ENCODE results near the gene ADAMTS2. TPM values are rescaled to one million over a fixed set of nuclear protein-coding genes. Genes with fewer than 3 reads are reported as not detected.

The ADAMTS2 gene
- total RNA-seq, 1 donor from 2014 or later: 25.3 TPM

DNA sequence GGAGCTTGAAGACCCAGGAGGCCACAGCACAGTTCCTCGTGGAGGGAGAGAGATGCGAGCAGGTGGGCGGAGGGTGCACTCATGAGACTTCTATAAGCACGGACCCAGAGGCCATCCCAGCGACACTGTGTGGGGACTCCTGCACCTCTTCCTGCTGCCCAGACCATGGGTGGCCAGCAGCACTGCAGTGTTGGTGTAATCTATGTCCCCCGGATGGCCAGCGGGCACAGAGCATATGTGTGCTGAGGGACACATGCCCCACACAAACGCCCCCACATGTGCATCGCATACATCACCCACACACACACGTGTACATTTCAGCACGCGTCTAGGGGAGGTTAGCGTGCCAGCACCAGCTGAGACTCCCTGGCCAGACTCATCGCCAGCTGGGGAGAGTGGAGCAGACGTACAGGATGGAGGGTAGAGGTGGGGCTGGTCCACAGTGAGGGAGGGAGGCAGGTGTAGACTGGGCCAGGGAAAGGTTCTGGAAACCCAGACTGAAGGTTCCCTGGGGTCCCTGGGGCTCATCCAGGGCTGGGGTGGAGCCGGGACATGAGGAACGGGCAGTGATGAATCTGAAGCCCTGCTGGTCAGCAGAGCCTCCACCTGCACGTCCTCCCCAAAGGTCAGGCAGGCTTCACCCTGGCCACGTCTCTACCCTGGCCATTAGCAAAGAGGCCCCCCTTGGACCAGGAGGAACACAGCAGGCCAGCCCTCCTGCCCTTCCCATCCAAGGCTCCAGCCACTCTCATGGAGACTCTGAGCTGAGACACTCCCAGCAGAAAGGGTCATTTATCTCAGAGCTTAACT, 27.6 kb downstream of the ADAMTS2 start:
- DNase-seq (ENCODE audit: low spot score) (peak; percentile 48), ATAC-seq (no peak)
- intact Hi-C loops (cut with DNase I): no loop called here

DNA sequence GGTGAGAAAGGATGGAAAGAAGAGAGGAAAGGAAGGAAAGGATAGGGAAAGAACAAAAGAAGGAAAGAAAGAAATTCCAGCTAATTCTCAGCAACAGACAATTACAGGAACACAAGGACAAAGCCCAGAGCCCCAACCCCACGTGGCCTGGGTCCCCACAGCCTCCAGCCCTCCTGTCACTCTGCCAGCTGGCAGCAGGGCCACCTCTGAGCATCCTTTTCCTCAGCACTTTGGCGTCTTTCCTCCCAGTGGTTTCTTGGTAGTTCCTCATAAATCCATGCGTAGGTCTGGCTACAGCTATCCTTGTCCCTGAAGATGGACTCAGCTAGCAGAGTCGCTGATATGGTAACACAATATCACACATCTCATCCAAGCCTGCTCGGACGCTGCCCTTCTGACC, 28.3 kb downstream of the ADAMTS2 start:
- ATAC-seq: no peak
- peak; percentile 50 for DNase-seq (ENCODE audit: low spot score)

DNA sequence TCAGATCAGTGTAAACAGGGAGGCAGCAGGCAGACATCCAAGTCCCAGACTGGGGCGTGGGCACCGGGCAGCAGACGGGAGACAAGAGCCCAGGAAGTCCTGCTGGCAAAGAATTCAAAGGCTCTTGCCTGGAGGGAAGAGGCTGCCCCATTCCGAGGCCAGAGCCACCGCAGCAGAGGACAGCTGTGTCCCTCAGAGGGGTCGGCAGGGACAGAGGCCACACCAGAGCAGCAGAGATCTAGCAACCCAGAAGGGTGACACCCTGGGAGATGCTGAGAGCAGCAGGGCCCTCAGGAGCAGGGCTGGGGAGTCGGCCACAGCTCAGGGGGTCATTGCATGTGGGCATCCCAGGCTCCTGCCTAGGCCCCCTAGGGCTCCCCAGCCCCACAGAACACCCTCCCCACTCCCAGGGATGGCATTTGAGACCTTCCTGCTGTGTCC, 29.1 kb downstream of the ADAMTS2 start:
- ATAC-seq: no peak

More for the DNA sequence above, 28.3 kb downstream of the ADAMTS2 start:
- intact Hi-C loops (cut with DNase I): no loop called here

DNA sequence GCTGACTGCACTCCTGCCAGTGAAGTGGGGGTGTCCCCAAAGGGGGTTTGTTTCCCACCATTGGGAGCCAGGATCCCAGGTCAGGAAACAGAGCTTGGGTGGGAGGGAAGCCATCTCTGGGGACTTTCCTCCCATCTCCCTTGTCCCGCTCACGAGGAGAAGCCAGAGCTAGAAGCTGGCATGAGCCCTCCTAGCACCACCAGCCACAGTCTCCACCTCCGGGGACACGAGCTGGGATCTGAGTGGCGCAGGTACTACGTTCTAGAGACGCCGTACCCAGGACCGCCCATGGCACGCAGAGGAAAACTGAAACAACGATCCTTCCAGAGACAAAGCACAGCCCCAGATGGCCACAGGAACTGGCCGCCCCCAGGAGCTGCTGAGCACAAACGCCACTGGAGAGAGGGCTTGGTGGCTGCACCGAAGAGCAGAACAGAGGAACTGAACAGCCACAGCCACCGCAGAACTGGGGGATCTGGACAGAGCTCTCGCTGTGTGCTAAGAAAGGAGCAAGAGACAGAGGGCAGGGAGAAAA, 29.8 kb downstream of the ADAMTS2 start:
- ATAC-seq (no peak), DNase-seq (ENCODE audit: low spot score) (peak; percentile 47)
- intact Hi-C loops (cut with DNase I): no loop called here

More for the DNA sequence above, 29.1 kb downstream of the ADAMTS2 start:
- peak; percentile 45 for DNase-seq (ENCODE audit: low spot score)
- intact Hi-C loops (cut with DNase I): no loop called here

DNA sequence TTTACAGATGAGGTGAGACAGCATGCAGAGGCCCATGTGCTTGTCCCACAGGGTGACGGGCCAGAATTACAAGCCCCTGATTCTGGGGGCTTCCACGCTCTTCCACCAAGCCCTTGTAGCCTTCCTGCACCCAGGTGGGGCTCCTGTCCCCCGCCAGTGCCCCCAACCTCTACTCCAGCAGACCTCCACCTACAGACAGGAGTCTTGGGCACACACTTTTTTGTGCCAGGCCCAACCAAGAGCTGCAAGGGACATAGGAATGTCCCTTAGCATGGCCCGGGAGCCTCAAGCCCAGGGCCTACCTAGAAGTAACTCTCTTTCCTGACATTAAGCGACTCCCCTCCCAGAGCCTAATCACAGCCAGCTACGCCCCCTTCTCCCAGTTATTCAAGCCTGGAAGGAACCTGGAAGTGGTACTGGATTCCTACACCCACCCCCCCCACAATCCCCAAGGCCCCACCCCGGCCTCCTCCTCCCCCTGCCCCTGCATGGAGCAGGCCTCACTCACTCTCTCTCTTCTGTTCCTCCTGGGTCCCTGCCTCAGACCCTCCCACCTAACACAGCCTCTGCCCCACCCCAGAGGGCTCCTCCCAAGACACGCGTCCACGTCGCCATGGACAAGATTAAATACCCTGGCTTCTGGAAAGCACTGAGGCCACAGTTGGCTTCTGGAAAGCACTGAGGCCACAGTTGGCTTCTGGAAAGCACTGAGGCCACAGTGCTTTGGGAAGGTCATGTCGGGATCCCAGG, 30.5 kb downstream of the ADAMTS2 start:
- DNase-seq (ENCODE audit: low spot score): peak; percentile 57
- ATAC-seq: peak; percentile 33
- intact Hi-C loops (cut with DNase I): no loop called here

DNA sequence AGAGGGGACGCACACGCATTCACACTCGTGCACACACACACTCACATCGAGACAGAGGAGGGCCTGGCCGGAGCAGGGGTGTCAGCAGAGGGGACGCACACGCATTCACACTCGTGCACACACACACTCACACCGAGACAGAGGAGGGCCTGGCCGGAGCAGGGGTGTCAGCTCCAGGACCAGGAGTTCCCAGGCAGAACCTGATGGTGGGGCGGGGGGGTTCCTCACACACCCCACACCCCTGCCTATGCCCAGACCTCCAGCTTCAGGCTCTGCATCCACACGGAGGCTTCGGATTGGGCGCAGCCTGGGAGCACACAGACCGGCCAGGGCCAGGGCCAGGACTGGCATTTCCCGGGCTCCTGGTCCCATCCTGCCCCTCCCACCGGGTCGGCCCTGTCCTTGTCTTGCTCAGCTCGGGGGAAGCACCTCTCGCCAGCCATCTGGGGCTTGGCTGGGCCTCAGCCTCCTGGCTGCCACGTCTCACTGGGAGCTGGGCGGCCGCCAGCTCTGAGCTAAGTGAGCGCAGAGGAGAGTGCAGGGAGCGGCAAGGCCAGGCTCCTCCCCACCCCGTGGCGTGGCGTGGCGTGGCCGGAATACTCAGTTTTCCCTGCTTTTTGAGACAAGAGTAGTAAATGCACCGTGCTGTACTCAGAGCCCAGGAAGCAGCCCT, 31.3 kb downstream of the ADAMTS2 start:
- peak; percentile 97 for ATAC-seq
- peak; percentile 88 for DNase-seq (ENCODE audit: low spot score)
- intact Hi-C loops (cut with DNase I): no loop called here

DNA sequence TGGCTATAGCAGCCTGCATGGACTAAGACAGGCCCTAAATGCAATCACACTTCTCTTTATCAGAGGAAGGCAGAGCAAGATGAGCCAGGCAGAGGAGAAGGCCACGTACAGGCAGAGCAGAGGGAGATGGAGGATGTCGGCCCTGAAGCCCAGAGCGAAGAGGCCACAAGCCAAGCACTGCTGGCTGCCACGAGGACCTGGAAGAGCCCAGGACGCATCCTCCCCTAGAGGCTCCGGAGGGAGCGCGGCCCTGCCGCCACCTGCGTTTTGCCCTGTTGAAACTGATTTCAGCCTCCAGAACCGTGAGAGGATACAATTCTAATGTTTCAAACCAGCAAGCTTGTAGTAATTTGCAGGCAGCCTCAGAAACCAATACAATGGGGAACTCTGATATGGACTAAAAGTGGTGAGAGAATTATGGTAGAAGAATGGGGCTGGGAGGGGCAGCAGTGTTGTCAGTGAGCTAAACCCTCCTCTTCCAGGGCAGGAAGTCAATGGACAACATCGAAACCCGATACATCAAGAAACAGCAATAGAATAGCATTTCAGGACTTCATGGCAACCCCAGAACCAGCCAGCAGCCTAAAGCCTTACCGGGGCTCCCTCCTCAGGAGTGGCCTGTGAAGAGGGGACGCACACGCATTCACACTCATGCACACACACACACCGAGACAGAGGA, 32.6 kb downstream of the ADAMTS2 start:
- no peak for ATAC-seq
- intact Hi-C loops (cut with DNase I): no loop called here
- DNase-seq (ENCODE audit: low spot score): peak; percentile 25

DNA sequence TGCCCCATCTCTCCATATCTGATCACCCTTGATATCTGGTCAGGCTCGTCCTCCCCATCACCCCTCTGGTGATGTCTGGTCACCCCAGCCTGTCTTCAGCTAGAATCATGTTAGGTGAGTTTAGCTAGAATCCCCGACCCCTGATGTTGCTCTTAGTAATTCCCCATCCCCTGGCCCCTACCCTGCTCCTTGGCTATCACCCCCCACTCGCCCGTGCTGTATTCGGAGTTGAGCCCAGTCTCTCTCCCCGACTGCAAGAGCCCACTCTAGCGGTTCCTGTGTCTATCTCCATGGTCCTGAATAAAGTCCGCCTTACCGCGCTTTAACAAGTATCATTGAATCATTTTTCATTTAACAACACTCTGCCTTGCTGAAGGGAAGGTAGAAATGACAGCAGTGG, 33.7 kb downstream of the ADAMTS2 start:
- peak; percentile 41 for DNase-seq (ENCODE audit: low spot score)
- intact Hi-C loops (cut with DNase I): no loop called here
- no peak for ATAC-seq

DNA sequence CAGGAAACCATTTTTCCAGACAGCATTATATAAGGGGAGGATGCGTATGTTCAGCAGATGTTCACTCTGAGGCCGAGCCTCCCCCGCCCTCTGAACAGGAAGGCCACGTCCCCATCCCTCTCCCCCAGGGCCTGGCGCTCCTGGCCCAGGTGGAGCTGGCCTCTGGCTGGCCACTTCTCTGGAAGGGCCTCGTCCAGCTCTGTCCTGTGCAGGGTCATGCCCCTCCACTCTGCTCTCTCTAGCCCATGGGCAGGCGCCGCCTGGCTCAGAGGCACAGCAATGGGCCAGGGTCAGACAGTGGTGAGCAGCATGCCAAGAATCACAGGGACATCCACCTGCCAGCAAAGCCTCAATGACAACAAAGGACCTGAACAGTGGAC, 34.2 kb downstream of the ADAMTS2 start:
- no peak for ATAC-seq
- intact Hi-C loops (cut with DNase I): no loop called here
- DNase-seq (ENCODE audit: low spot score): peak; percentile 45

DNA sequence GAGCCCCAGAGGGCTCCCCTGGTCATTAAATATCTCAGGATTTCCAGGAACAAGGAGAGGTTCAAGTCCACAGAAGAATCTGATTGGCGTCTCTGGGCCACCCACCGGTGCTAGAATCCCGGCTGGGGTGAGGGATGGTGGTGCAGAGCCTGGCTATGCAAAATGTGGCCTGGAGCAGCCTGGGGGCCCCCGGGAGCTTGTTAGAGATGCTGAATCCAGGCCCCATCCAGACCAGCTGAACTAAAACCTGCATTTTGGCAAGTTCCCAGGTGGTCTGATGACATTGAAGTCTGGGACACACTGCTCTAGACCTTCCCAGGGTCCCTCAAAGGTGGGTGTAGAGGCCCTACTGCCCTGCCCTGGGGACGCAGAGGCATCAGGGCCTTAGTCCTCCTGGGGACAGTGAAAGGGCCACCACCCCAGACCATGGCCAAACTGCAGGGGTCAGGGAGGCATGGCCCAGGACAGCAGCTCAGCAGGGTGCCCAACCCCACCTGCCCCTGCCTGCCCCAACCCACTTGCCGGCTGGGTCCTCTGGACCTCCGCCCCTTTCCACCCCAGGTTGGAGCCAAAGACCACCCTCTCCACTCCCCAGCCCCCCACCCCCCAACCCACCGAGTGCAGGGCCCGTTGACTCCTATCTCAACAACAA, 34.7 kb downstream of the ADAMTS2 start:
- ATAC-seq (no peak), DNase-seq (ENCODE audit: low spot score) (peak; percentile 41)
- intact Hi-C loops (cut with DNase I): no loop called here

DNA sequence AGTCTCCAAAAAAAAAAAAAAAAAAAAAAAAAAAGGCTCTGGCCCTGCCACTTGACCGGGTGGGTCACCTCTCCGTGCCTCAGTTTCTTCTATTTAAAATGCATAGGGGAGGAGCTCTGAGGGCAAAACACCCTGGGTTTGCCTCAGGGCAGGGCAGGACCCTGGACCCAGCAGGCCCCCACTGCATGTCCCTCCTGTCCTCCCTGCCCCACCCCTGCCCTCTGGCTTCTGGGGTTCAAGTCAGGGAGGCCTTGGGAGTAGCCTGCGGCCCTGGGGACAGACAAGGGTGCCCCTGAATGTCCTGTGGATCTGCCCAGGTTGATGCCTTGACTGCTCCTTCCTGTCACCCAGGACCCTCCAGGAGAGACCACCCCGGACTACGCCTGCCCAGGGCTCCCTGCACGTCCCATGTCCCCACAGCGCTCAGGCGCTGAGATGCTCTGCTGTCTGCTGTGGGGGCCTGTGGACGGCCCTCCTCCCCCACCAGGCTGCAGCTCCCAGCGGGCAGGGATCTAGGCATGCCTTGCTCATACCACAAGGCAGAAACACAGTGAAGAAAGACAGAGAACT, 35.4 kb downstream of the ADAMTS2 start:
- DNase-seq (ENCODE audit: low spot score) (peak; percentile 26), ATAC-seq (no peak)
- intact Hi-C loops (cut with DNase I): no loop called here

DNA sequence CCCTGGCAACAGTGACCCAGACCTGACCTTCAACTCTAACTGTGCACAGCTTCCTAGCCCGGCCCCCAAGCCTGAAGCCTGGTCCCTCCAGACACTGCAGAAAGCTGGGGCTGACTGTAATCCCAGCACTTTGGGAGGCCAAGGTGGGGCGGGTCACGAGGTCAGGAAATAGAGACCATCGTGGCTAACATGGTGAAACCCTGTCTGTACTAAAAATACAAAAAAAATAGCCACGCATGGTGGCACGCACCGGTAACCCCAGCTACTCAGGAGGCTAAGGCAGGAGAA, 35.9 kb downstream of the ADAMTS2 start:
- intact Hi-C loops (cut with DNase I): no loop called here
- DNase-seq (ENCODE audit: low spot score) (no peak), ATAC-seq (no peak)

DNA sequence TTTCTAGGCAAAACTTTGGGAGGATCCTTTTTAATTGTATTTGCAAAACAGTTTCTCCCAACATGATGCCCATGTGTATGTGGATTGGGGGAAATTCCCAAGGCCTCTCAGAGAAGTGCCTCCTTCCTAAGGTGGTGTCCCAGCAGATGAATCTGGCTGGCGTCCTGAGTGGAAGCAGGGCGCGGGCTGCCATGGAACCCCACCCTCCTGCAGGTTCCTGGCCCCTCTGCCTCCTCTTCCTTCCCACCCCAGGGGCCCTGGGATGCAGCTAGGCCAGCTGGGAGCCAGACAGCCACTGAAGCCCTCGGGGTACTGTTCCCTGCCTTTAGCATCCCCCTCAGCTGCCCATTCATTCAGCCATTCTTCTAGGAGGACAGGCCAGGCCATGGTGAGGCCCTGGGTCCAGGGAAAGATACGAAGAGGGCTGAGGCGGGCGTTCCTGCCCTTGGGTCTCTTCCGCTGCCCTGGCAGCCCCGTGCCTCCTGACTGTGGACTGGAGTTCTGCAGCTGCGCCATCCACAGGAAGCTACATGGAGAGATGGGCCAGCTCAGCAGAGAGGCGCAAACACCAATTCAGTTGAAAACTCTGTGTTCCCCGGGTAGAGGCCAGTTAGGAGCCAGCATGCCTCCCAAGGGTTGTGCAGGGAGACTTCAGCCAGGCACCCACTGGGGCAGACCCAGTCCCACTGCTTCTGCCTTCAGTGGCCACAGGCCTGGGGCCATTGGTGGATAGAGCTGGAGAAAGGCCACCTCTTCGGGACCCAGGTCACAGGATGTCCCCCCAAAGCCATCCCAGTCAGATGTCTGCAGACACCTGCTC, 36.5 kb downstream of the ADAMTS2 start:
- peak; percentile 44 for DNase-seq (ENCODE audit: low spot score)

DNA sequence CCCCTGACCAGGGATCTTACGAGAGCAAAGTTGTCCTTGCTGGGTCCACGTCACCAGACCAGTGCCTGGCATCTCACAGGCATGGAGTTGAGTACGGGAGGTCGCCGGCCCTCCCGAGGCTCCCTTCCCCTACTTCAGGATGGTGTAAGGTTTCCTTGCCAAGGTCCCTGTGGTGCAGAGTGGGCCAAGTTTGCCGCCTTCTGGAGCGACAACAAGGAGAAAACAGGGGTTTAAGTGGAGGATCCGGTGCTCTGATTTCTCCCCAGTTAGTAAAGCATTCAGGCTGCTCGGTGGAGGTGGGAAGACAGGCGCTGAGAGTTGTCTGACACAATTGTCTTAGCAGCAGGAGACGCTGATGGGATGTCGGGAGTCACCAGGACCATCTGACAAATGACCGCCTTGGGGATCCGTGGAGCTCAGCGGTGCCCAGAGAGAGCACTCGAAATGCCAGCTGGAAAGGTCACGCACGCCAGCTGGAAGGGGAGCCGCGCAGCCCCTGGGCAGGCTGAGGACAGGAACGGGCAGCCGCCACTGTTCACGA, 37.3 kb downstream of the ADAMTS2 start:
- ATAC-seq: no peak
- DNase-seq (ENCODE audit: low spot score): peak; percentile 51
- intact Hi-C loops (cut with DNase I): no loop called here

More for the DNA sequence above, 36.5 kb downstream of the ADAMTS2 start:
- no peak for ATAC-seq
- intact Hi-C loops (cut with DNase I): no loop called here

DNA sequence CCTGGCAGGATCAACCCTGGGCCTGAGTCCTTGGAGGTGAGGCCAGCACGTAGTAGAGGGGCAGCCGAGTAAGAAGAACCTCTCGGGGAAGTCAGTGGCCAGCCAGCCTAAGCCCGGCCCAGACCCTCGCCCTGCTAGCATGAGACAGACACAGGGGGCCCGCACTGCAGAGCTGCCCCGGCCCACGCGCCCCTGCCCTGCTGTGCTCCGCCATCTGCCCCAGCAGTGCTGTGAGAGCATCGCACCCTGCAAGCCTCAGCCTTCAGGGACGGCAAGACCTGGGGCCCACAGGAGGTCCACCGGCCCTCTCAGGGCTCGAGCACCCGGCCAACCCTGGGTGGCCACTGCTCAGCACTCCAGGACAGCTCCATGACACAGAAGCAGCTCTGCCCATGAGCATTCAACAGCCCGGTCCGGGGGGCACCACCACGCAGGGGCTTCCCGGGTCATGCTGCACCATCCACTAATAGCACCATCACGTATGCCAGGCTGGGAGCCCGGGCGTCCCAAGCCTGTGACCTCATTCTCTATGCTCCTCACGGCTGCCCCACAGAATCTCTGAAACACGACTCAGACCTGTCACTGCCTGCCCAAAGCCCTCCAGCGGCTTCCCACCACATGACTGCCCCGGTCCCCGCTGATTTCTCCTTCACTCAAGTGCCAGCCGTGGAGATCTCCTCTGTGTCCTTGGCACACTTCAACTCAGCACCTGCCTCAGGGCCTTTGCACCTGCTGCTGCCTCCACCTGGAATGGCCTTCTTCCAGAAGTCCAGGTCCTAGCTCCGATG, 38.1 kb downstream of the ADAMTS2 start:
- DNase-seq (ENCODE audit: low spot score) (peak; percentile 38), ATAC-seq (no peak)
- intact Hi-C loops (cut with DNase I): no loop called here

DNA sequence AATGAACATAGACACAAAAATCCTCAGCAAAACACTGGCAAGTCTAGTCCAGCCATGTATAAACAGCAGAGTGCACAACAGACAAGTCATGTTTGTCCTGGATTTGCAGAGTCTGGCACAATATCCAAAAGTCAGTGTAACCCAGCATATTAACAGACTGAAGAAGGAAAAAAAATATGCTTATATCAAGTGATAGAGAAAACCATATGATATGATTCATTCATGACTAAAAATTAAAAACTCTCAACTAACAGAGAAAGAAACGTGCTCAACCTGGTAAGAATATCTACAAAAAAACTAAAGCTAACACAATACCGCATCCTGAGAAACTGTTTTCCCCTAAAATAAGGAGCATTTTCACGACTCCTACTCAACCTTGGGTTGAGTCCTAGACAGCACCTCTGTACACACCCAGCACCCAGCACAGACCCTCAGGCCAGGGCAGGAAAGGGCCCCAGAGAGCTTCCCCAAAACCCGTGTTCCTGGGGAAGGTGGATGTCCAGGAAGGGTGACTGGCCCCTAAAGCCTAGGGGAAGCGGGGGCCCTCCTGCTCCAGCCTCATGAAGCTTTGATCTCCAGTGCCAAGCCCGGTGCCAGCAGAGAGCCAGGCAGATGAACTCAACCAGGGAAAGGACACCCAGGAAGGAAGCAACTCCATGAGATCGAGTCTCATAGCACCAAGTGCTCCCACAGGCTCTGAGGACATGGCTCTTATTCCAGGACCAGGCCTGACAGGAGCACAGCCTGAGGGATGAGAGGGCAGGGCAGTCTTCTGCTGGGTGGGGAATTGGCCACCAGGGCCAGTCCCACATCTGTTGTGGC, 38.9 kb downstream of the ADAMTS2 start:
- ATAC-seq (no peak), DNase-seq (ENCODE audit: low spot score) (no peak)
- intact Hi-C loops (cut with DNase I): no loop called here

All from sciatic nerve (tissue), 2 donors.